ENCODE results near the gene ALKBH4. TPM values are rescaled to one million over a fixed set of nuclear protein-coding genes. Genes with fewer than 3 reads are reported as not detected.
"Not testable (repeated sequence)": the region's sequence is repeated elsewhere in the genome, so short reads cannot be mapped to it uniquely, and the experiment has no call there.

ALKBH4 gene
- total RNA-seq, 1 experiment from 2014 or later, result 15.3 TPM

DNA sequence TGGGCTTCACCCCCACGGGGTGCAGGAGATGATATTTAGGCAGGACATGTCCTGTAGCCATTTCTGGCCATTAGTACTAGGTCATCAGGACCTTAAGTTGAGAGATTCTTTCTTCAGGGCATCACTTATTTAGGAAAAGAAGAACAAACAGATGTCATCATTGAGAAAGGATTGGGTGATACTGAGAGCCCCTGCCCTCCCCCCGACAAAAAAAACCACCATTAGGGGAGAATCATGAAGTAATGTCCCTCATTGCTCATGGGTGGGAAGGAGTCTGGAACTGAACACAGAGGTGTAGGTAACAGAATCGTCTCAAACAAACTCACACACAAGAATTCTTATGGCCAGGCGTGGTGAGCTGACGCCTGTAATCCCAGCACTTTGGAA is 37.7 kb downstream of the ALKBH4 start:
- DNase-seq (ENCODE audit: low spot score), result no peak

GRCh38 chr7:102426268-102427018 is 38.2 kb downstream of the ALKBH4 start:
- no peak for DNase-seq (ENCODE audit: low spot score)

GRCh38 chr7:102425639-102426267 is 38.9 kb downstream of the ALKBH4 start:
- no peak for DNase-seq (ENCODE audit: low spot score)

DNA sequence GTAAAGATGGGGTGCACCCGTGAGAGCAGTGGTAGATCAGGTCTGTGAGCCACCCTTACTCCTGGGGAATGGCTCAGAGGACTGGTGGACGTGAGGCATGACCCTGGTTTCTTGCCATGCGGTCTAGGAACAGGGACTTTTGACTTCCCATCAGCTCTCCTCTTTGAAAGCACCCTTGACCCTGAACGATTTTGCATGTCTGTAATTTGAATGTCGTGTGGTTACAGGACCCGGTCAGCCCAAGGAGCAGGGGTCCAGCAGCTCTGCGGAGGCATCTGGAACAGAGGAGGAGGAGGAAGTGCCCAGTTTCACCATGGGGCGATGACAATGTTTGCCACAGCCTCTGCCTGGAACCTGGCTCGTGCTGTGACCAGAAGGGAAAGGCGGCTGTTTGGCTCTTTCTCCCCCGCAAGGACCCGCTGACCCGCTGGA is 39.9 kb downstream of the ALKBH4 start:
- DNase-seq (ENCODE audit: low spot score), result no peak

DNA sequence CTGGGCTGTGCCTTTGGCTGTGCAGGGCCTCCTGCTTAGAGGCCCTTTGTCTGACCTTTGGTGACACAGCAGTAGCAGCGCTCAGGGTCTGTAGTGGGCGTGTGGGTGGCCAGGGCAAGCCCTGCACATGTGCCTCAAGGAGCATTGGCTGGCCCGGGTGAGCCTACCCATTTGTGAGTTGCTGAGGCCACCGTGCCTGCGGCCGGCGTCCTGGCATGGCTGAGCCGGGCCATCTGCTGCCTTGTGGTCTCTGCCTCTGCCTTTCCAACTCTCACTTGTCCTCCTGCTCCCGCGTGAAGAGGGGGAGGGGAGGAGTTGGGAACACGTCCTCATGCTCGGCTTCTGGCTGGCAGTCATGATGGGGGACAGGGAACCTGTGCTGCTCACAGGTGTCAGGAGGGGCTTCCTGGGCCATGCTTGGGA is 40.5 kb downstream of the ALKBH4 start:
- no peak for DNase-seq (ENCODE audit: low spot score)

- DNase-seq (ENCODE audit: low spot score), result no peak
Measured at GRCh38 chr7:102421706-102422240, 42.9 kb downstream of the ALKBH4 start.

GRCh38 chr7:102418592-102418991 is 46.1 kb downstream of the ALKBH4 start:
- no peak for DNase-seq (ENCODE audit: low spot score)

DNA sequence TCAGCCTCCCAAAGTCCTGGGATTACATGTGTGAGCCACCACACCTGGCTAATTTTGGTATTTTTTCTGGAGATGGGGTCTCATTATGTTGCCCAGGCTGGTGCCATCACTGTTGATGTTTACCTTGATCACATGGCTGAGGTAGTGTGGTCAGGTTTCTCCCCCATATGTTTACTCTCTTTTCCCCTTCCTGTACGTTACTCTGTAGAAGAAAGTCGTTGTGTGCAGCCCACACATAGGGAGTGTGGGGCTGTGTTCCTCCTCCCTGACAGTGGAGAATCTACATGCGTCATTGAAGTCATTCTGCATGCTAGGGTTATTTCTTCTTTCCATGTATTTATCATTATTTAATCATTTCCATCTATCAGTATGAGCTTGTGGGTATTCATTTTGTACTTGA is 47.6 kb downstream of the ALKBH4 start:
- DNase-seq (ENCODE audit: low spot score), result no peak

GRCh38 chr7:102416406-102416805 is 48.3 kb downstream of the ALKBH4 start:
- no peak for DNase-seq (ENCODE audit: low spot score)

- DNase-seq (ENCODE audit: low spot score), result no peak
Measured at GRCh38 chr7:102415685-102416225, 48.9 kb downstream of the ALKBH4 start.

DNA sequence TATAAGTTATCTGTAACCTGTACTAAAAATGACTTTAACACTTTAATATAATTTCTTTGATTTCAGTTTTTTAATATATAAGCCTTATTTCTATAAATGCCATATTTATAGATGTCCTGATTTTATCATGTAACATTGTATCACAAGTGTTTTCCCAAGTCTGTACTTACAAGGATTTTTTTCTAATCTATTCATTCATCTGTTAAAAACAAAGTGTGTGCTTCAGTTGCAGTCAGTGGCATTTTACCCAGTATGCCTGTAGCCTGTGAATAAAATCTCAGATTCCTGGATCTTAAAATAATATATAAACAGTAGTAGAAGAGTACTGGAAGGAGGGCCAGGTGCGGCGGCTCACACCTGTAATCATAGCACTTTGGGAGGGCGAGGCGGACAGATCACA is 51.1 kb downstream of the ALKBH4 start:
- no peak for DNase-seq (ENCODE audit: low spot score)

GRCh38 chr7:102413091-102413490 is 51.6 kb downstream of the ALKBH4 start:
- no peak for DNase-seq (ENCODE audit: low spot score)

DNA sequence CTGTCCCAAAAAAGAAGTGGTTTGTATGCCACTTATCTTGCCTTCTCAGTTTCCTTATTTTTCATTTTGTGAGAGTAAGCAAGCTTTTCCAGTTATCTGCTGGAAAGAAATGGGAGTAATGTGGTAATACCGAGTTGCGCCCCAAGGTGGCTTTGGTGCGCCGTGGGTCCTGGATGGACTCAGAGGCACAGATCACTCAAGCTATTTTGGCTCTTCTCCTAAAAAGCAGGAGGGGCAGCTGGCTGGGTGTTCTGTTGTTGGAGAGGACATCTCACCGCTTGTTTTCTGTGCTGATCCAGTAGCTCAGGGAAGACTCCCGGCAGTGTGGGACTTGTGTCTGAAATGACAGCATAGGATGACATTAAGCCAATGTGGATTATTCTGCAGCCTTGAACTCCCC is 52.1 kb downstream of the ALKBH4 start:
- DNase-seq (ENCODE audit: low spot score), result no peak

DNA sequence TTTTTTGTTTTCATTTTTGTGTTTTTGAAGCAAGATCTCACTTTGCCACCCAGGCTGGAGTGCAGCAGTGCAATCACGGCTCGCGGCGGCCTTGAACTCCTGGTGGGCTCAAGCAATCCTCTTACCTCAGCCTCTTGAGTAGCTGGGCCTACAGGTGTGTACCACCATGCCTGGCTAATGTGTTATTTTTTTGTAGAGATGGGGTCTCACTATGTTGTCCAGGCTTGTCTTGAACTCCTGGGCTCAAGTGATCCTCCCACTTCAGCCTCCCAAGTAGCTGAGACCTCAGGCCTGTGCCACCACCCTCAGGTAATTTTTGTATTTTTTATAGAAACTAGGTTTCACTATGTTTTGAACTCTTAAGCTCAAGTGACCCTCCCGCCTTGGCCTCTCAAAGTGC is 53.7 kb downstream of the ALKBH4 start:
- no peak for DNase-seq (ENCODE audit: low spot score)

GRCh38 chr7:102410123-102410522 is 54.5 kb downstream of the ALKBH4 start:
- DNase-seq (ENCODE audit: low spot score), result no peak

DNA sequence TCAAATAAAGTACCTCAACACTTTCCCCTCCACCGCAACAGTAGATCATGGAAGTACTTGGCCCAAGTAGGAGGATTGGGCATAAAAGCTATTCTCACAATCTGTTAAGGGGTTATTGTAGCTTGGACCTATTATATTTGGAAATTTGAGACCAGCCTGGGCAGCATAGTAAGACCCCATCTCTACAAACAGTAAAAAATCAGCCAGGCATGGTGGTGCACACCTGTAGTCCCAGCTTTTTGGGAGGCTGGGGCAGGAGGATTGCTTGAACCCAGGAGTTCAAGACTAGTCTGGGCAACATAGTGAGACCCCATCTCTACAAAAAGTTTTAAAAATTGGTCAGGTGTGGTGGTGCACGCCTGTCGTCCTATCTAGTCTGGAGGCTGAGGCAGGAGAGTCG is 55.3 kb downstream of the ALKBH4 start:
- DNase-seq (ENCODE audit: low spot score), result no peak

DNA sequence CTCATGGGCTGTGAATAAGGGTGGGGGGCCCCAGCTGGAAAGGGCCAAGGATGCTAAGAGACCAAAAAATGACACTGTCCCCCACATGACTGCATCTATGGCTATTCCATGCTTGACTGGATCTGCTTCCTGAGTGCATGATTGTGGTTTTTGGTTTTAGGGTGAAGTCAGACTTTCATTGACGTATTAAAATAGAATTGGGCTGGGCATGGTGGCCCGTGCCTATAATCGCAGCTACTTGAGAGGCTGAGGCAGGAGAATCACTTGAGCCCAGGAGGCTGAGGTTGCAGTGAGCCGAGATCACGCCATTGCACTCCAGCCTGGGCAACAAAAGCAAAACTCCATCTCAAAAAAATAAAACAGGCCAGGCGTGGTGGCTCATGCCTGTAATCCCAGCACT is 56.1 kb downstream of the ALKBH4 start:
- not testable (repeated sequence) for DNase-seq (ENCODE audit: low spot score)

- DNase-seq (ENCODE audit: low spot score), result no peak
Measured at GRCh38 chr7:102407910-102408309, 56.8 kb downstream of the ALKBH4 start.

Other genes starting within 250 kb of the ALKBH4 start
- gene SH2B2, start 178.0 kb downstream of the ALKBH4 start, total RNA-seq (2014; rRNA removed; shearing (Covaris generic)), result 2.0 and 2.5 TPM in 2 replicates
- not detected in 2 replicates for gene SPDYE6, start 108.4 kb downstream of the ALKBH4 start, total RNA-seq (2014; rRNA removed; shearing (Covaris generic))
- gene PRKRIP1, start 68.5 kb downstream of the ALKBH4 start, total RNA-seq (2014; rRNA removed; shearing (Covaris generic)), result 27.1 and 33.5 TPM in 2 replicates
- 67.6 and 77.9 TPM in 2 replicates for gene ORAI2, start 31.3 kb downstream of the ALKBH4 start, total RNA-seq (2014; rRNA removed; shearing (Covaris generic))
- gene LRWD1, start 121 bp upstream of the ALKBH4 start, total RNA-seq (2014; rRNA removed; shearing (Covaris generic)), result 43.6 and 52.0 TPM in 2 replicates
- gene POLR2J, start 14.1 kb upstream of the ALKBH4 start, total RNA-seq (2014; rRNA removed; shearing (Covaris generic)), result 45.6 and 52.1 TPM in 2 replicates
- gene RASA4B, start 52.9 kb upstream of the ALKBH4 start, total RNA-seq (2014; rRNA removed; shearing (Covaris generic)), result 0.07 and 3.9 TPM in 2 replicates
- 0.12 and 1.00 TPM in 2 replicates for gene UPK3BL2, start 78.8 kb upstream of the ALKBH4 start, total RNA-seq (2014; rRNA removed; shearing (Covaris generic))
- 0.10 TPM in 1 of 2 replicates, not detected in the other for gene SPDYE2, start 86.4 kb upstream of the ALKBH4 start, total RNA-seq (2014; rRNA removed; shearing (Covaris generic))
- 8.6 and 14.1 TPM in 2 replicates for gene POLR2J3, start 107.7 kb upstream of the ALKBH4 start, total RNA-seq (2014; rRNA removed; shearing (Covaris generic))
- gene RASA4, start 151.9 kb upstream of the ALKBH4 start, total RNA-seq (2014; rRNA removed; shearing (Covaris generic)), result 10.8 and 15.8 TPM in 2 replicates
- 12.8 and 13.9 TPM in 2 replicates for gene UPK3BL1, start 177.9 kb upstream of the ALKBH4 start, total RNA-seq (2014; rRNA removed; shearing (Covaris generic))
- gene SPDYE2B, start 185.5 kb upstream of the ALKBH4 start, total RNA-seq (2014; rRNA removed; shearing (Covaris generic)), result not detected in 2 replicates
- gene POLR2J2, start 206.8 kb upstream of the ALKBH4 start, total RNA-seq (2014; rRNA removed; shearing (Covaris generic)), result 2.4 and 2.8 TPM in 2 replicates